Chondrocyte (in vitro differentiated cells): ENCODE data around the gene AMPH. TPM values are rescaled to one million over a fixed set of nuclear protein-coding genes. Genes with fewer than 3 reads are reported as not detected.
"Not testable (repeated sequence)": the region's sequence is repeated elsewhere in the genome, so short reads cannot be mapped to it uniquely, and the experiment has no call there.

Experiments
- DNase-seq: peaks from one replicate; pipeline ENCODE4 v3.0.0; 2021; ENCODE audit warnings: mixed read lengths, low spot score
- H3K27ac Mint-ChIP-seq: one replicate; pipeline ENCODE4 v1.8.0; 2021; ENCODE audit warnings: mild to moderate bottlenecking, moderate library complexity, mixed read lengths; ENCODE audit not compliant: unreplicated experiment
- H3K27me3 Mint-ChIP-seq: 2 replicates; pipeline ENCODE4 v1.8.0; 2021; ENCODE audit warnings: low read depth, mixed read lengths
- H3K36me3 Mint-ChIP-seq: 2 replicates; pipeline ENCODE4 v1.8.0; 2021; ENCODE audit warnings: low read depth, mixed read lengths
- H3K4me1 Mint-ChIP-seq: 2 replicates; pipeline ENCODE4 v1.8.0; 2021; ENCODE audit warnings: low read depth, mild to moderate bottlenecking, mixed read lengths
- H3K4me3 Mint-ChIP-seq: one replicate; pipeline ENCODE4 v1.8.0; 2021; ENCODE audit warnings: mild to moderate bottlenecking, moderate library complexity, mixed read lengths; ENCODE audit not compliant: unreplicated experiment
- H3K9me3 Mint-ChIP-seq: 2 replicates; pipeline ENCODE4 v1.8.0; 2021; ENCODE audit warnings: low read depth, mixed read lengths
- total RNA-seq: library from RNA; stranded (reverse); gene quantifications from 3 replicates; pipeline ENCODE4 v1.2.1, GENCODE V29; 2021
- TF ChIP-seq, protein P1 (sequence below): fragments of 200-600 bp; sonication (generic); IDR thresholded peaks from 2 replicates; pipeline ENCODE4 v1.5.0; 2021; ENCODE audit warnings: antibody characterized with exemption, mild to moderate bottlenecking, moderate library complexity

AMPH gene
- total RNA-seq, 1 donor from 2014 or later, result 2.3 TPM

GRCh38 chr7:38349869-38350583, 281.1 kb downstream of the AMPH start:
- H3K4me1 Mint-ChIP-seq, H3K27me3 Mint-ChIP-seq, DNase-seq, H3K4me3 Mint-ChIP-seq, H3K9me3 Mint-ChIP-seq, H3K27ac Mint-ChIP-seq, H3K36me3 Mint-ChIP-seq: not testable (repeated sequence)
- TF ChIP-seq, protein P1, sequence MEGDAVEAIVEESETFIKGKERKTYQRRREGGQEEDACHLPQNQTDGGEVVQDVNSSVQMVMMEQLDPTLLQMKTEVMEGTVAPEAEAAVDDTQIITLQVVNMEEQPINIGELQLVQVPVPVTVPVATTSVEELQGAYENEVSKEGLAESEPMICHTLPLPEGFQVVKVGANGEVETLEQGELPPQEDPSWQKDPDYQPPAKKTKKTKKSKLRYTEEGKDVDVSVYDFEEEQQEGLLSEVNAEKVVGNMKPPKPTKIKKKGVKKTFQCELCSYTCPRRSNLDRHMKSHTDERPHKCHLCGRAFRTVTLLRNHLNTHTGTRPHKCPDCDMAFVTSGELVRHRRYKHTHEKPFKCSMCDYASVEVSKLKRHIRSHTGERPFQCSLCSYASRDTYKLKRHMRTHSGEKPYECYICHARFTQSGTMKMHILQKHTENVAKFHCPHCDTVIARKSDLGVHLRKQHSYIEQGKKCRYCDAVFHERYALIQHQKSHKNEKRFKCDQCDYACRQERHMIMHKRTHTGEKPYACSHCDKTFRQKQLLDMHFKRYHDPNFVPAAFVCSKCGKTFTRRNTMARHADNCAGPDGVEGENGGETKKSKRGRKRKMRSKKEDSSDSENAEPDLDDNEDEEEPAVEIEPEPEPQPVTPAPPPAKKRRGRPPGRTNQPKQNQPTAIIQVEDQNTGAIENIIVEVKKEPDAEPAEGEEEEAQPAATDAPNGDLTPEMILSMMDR, result peak; percentile 45

DNA sequence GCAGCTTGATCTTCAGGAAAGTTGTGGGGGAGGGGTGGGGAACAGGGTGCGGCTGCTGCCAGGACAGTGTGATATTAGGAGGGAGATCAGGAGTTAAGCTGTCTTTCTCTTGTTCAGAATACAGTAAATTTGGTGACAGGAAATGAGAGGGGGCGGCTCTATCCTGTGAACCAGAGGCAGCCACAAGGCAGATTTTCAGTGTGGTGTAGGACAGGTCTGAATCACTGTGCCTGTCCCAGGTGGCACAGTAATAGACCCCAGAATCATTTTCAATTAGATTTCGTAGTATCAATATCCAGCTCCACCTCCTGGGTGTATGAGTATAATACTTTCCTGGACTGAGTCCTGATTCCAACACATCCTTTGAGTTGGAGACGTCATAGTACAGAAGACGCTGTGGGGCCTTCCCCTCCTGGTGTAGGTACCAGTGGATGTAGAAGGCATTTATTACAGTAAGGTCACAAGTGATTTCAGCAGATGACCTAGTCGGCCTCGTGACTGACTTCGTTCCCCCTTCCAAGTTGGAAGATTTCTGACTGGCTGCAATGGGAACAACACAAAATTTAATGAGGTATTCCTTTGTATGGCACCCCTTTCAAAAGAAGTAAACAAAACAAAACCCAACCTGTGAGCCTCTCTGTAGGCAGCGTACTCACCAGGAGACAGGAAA, 281.9 kb downstream of the AMPH start:
- not testable (repeated sequence) for H3K4me3 Mint-ChIP-seq, H3K27me3 Mint-ChIP-seq, H3K9me3 Mint-ChIP-seq, H3K36me3 Mint-ChIP-seq, H3K4me1 Mint-ChIP-seq, DNase-seq, H3K27ac Mint-ChIP-seq

DNA sequence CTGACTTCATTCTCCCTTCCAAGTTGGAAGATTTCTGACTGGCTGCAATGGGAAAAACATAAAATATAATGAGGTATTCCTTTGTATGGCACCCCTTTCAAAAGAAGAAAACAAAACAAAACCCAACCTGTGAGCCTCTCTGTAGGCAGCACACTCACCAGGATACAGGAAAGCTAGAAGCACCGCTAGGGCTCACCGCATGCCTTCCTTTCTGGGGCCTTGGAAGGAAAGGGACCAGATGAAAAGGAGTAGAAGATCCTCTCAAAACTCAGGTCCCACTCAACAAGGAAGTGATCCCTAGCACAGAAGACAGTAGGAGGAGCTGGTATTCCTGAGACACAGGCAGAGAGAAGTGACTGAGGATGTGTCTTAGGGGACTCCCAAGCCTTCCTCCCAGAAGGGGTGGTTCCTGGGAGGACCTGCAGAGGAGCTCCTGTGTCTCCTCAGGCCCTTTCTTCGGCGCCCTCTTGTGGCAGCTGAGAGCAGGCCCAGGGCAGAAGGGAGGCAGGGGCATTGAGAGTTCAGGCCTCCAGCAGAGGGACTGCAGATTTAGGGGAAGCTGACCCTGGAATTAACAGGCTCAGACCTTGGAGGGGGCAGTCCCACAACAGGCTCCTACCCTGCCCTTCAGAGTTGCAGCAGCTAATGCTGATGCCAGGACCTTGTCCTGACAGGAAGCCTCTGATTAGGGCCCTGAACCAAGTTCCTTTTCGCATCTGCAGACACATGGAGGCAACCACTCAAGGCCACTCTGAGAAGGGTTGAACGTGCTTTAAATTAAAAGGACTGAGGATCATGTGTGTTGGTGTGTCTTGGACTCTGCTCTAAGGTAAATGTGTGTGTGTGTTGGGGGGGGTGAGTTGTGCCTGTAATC, 285.6 kb downstream of the AMPH start:
- H3K36me3 Mint-ChIP-seq, DNase-seq, H3K27me3 Mint-ChIP-seq, H3K27ac Mint-ChIP-seq, H3K9me3 Mint-ChIP-seq, H3K4me1 Mint-ChIP-seq, H3K4me3 Mint-ChIP-seq: not testable (repeated sequence)
- TF ChIP-seq, protein P1, result peak; percentile 78

DNA sequence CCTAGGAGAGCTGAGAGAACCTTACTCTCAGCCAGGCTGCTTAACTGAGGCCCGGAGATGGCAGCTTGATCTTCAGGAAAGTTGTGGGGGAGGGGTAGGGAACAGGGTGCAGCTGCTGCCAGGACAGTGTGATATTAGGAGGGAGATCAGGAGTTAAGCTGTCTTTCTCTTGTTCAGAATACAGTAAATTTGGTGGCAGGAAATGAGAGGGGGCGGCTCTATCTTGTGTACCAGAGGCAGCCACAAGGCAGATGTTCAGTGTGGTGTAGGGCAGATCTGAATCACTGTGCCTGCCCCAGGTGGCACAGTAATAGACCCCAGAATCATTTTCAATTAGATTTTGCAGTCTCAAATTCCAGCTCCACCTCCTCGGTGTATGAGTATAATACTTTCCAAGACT, 286.4 kb downstream of the AMPH start:
- H3K27ac Mint-ChIP-seq, H3K4me3 Mint-ChIP-seq, DNase-seq, H3K4me1 Mint-ChIP-seq, H3K27me3 Mint-ChIP-seq, H3K36me3 Mint-ChIP-seq, H3K9me3 Mint-ChIP-seq: not testable (repeated sequence)

DNA sequence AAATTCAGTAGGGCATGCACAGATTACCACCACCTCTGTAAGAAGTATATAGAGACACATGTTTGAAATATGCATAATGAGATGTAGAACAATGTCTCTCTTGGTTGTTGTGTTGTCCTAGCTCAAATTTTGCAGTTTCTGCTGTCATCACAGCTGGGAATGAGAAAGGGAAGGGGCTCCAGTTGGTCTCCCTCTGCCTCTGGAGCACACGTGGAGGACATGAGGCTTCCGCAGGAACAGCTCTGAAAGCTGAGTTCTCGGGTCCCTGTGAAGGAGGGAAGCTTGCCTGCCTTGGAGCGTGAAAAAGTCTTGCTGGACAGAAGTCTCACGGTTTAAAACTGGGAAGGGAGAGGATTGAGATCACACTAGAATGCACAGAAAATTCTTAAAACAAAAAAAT, 289.0 kb downstream of the AMPH start:
- not testable (repeated sequence) for H3K4me3 Mint-ChIP-seq, H3K36me3 Mint-ChIP-seq, H3K9me3 Mint-ChIP-seq, H3K27ac Mint-ChIP-seq, H3K4me1 Mint-ChIP-seq, DNase-seq, H3K27me3 Mint-ChIP-seq

DNA sequence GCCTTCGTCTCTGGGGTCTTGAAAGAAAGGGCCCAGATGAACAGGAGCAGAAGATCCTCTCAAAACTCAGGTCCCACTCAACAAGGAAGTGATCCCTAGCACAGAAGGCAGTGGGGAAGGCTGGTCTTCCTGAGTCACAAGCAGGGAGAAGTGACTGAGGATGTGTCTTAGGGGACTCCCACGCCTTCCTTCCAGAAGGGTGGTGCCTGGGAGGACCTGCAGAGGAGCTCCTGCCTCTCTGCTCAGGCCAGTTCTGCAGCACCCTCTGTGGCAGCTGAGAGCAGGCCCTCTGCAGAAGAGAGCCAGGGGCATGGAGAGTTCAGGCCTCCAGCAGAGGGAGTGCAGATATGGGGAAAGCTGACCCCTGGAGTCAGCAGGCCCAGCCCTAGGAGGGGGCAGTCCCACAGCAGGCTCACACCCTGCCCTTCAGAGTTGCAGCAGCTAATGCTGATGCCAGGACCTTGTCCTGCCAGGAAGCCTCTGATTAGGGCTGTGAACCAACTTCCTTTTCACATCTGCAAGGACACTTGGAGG, 289.9 kb downstream of the AMPH start:
- not testable (repeated sequence) for H3K36me3 Mint-ChIP-seq, H3K4me1 Mint-ChIP-seq, H3K27me3 Mint-ChIP-seq, DNase-seq, H3K4me3 Mint-ChIP-seq, H3K27ac Mint-ChIP-seq, H3K9me3 Mint-ChIP-seq
